Bronchial epithelial cell (primary cell): ENCODE results near the gene APEX2. TPM values are rescaled to one million over a fixed set of nuclear protein-coding genes. Genes with fewer than 3 reads are reported as not detected.
A peak's percentile ranks its signal among the peaks of the same experiment; 100 is the strongest.

ENCODE experiments used
- DNase-seq: peaks from one replicate; pipeline ENCODE4 v3.0.0-alpha.2; 2010; ENCODE audit warnings: low read depth
- FAIRE-seq: peaks from 2 replicates; lab custom pipeline; 2011; peaks lifted over from hg19 to GRCh38; lab: Jason Lieb, UNC
- H3K27me3 ChIP-seq: 2 replicates; pipeline ENCODE4 v1.5.1; 2011; ENCODE audit warnings: low read length; ENCODE audit not compliant: control insufficient read depth, insufficient read depth
- H3K36me3 ChIP-seq: 2 replicates; pipeline ENCODE4 v1.5.1; 2011; ENCODE audit warnings: low read length; ENCODE audit not compliant: control insufficient read depth, insufficient read depth
- H3K4me3 ChIP-seq: 2 replicates; pipeline ENCODE4 v1.5.1; 2011; ENCODE audit warnings: mild to moderate bottlenecking, low read depth, low read length, control low read depth
- total RNA-seq: library from RNA; depleted of rRNA; stranded (reverse); fragments of >200 nt; gene quantifications from 2 replicates; pipeline ENCODE4 v1.2.1, GENCODE V29; 2014
- TF ChIP-seq, protein P1 (sequence below): IDR thresholded peaks from 2 replicates; pipeline ENCODE4 v1.5.1; 2011; ENCODE audit warnings: mild to moderate bottlenecking, moderate library complexity, low read length, control low read depth, inconsistent platforms; ENCODE audit not compliant: insufficient read depth, severe bottlenecking

The APEX2 gene
- total RNA-seq, 1 donor from 2014 or later = 7.1 TPM

DNA sequence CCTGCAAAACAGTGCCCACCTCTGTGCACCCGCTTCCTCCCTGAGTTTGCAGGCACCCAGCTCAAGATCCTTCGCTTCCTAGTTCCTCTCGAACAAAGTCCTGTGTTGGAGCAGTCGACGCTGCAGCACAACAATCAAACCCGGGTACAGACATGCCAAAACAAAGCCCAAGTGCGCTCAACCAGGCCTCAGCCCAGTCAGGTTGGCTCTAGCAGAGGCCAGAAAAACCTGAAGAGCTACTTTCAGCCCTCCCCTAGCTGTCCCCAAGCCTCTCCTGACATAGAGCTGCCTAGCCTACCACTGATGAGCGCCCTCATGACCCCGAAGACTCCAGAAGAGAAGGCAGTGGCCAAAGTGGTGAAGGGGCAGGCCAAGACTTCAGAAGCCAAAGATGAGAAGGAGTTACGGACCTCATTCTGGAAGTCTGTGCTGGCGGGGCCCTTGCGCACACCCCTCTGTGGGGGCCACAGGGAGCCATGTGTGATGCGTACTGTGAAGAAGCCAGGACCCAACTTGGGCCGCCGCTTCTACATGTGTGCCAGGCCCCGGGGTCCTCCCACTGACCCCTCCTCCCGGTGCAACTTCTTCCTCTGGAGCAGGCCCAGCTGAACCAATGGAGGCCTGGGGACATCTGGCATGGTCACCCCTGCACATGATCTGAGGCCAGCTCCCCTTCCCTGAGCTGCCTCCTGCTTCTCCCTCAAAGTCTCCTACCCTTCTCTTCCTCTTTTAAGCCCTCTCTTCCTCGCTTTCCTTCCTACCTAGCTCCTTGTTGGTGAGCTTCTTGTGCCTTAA, 6.9 kb downstream of the APEX2 start:
- FAIRE-seq (no peak), DNase-seq (peak; percentile 51)
- peaks cover 8% of the 10 kb centered on the region for H3K36me3 ChIP-seq
- H3K27me3 ChIP-seq = no peaks in the 10 kb centered on the region
- H3K4me3 ChIP-seq = no peak overlapping the region
- TF ChIP-seq, protein P1, sequence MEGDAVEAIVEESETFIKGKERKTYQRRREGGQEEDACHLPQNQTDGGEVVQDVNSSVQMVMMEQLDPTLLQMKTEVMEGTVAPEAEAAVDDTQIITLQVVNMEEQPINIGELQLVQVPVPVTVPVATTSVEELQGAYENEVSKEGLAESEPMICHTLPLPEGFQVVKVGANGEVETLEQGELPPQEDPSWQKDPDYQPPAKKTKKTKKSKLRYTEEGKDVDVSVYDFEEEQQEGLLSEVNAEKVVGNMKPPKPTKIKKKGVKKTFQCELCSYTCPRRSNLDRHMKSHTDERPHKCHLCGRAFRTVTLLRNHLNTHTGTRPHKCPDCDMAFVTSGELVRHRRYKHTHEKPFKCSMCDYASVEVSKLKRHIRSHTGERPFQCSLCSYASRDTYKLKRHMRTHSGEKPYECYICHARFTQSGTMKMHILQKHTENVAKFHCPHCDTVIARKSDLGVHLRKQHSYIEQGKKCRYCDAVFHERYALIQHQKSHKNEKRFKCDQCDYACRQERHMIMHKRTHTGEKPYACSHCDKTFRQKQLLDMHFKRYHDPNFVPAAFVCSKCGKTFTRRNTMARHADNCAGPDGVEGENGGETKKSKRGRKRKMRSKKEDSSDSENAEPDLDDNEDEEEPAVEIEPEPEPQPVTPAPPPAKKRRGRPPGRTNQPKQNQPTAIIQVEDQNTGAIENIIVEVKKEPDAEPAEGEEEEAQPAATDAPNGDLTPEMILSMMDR = no peak

DNA sequence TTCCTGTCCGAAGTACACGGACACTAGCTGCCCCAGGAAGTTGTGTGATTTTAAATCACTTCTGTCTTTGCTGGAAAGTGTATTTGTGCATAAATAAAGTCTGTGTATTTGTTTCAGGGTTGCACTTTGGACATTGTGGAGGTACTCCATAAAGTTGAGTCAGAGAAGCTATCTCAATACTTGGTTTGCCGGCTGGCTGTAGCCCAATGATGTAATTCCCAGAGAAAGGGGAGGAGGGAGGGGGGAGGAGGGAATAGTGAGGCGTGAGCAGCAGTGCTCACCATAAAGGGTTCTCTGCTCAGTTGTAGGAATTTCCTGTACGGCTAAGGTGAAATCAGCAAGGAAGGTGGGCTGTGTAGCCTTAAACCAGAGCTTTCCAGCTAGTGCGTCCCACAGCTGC, 7.5 kb downstream of the APEX2 start:
- FAIRE-seq (no peak), DNase-seq (peak; percentile 74)
- Histone ChIP-seq H3K27me3 (no peaks in the 10 kb centered on the region), H3K36me3 (peaks cover 8% of the 10 kb centered on the region), H3K4me3 (no peak overlapping the region)
- TF ChIP-seq, protein P1 = no peak

DNA sequence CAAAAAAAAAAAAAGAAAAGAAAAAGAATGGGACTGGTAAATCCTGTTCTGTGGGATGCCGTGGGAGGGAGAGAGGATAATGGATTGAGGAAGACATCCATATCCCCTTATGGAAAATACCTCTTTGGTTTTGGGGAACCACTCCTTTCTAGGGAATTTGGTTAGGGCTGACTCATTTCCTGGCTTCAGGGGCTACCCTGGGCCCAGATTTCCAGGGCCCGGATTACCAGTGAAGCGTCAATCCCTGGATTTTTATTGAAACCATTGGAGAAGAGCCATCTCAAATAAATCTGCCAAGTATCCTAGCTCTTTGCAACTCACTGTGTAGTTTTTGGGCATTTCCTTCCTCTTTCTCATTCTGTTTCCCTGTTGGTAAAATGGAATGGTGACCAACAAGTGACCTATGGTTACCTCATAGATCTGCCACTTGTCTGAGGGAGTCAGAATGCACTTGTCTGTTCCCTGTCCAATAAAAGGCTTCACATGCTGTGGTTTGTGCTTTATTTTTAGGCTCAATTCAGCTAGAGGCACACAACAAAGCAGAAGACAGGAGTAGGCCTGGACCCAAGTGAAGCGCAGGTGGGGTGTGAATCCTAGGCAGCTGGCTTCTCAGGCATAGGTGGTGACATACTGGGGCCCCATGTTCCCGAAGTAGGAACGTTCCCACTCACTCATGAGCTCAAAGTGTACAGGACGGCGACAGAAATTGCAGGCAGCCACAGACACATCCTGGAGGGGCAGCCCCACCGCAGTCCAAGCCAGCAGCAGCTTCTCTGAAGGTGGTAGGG, 8.6 kb downstream of the APEX2 start:
- DNase-seq (peak; percentile 79), FAIRE-seq (no peak)
- TF ChIP-seq, protein P1 = no peak
- H3K4me3 ChIP-seq = no peak overlapping the region
- H3K27me3 ChIP-seq = no peaks in the 10 kb centered on the region
- peaks cover 4% of the 10 kb centered on the region for H3K36me3 ChIP-seq

DNA sequence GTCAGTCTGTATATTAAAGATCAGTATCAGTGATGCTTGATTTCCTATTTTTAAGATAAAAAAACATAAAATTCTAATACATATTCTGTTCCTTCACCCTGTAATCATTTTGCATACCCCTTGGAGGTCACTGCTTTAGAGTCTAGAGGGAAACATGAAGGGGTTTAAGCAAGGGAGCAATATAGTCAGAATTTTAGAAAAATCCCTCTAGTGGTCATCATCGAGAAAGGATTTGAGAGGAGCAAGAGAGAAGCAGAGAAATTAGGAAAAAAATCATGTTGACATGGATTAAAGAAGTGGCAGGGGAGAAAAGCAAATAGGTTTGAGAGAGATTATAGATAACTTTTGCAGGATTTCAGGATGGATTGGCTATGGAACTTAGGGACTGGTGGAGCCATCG, 11.1 kb downstream of the APEX2 start:
- FAIRE-seq (no peak), DNase-seq (no peak)
- TF ChIP-seq, protein P1 = peak; percentile 9
- no peak overlapping the region for H3K4me3 ChIP-seq
- peaks cover 1% of the 10 kb centered on the region for H3K36me3 ChIP-seq
- H3K27me3 ChIP-seq = no peaks in the 10 kb centered on the region

DNA sequence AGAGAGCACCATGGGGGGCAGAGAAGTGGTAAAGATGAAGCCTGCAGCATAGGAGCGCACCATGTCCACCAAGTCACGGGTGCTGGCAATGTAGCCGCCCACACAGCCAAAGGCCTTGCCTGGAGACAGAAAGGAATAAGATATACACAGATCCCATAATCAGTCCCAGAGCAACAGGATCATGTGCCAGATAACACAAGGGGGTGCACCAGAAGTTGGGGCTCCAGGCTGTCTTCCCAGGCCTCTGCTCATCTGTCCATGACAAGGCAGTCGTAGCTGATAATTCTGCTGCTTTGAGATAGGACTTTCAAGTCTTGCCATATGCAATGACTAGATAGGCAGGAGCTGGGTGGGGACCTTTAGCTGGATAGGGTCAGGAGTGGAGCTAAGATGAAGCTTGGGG, 14.7 kb downstream of the APEX2 start:
- no peaks in the 10 kb centered on the region for H3K36me3 ChIP-seq
- DNase-seq = no peak
- H3K4me3 ChIP-seq = no peak overlapping the region
- FAIRE-seq = no peak
- TF ChIP-seq, protein P1 = no peak
- no peaks in the 10 kb centered on the region for H3K27me3 ChIP-seq
